GM21423 (cell line): ENCODE measurements around the gene OR10J1.
"Not testable (repeated sequence)": the region's sequence is repeated elsewhere in the genome, so short reads cannot be mapped to it uniquely, and the experiment has no call there.

Experiments
- ATAC-seq: cut with Tn5 transposase; IDR thresholded peaks from one replicate; pipeline ENCODE4 v1.9.1; 2021; ENCODE audit warnings: mild to moderate bottlenecking, moderate library complexity; ENCODE audit not compliant: unreplicated experiment

OR10J1 gene, protein sequence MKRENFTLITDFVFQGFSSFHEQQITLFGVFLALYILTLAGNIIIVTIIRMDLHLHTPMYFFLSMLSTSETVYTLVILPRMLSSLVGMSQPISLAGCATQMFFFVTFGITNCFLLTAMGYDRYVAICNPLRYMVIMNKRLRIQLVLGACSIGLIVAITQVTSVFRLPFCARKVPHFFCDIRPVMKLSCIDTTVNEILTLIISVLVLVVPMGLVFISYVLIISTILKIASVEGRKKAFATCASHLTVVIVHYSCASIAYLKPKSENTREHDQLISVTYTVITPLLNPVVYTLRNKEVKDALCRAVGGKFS

GRCh38 chr1:159439422-159439821 is at the start of gene OR10J1:
Gene OR10J1 (plus strand): TSS chr1:159439722. CDS start chr1:159439792, 70 bp downstream.
- ATAC-seq = no peak

GRCh38 chr1:159406821-159407220 is 32.7 kb upstream of the OR10J1 start:
- ATAC-seq = no peak

GRCh38 chr1:159408862-159409400 is 30.6 kb upstream of the OR10J1 start:
- no peak for ATAC-seq

DNA sequence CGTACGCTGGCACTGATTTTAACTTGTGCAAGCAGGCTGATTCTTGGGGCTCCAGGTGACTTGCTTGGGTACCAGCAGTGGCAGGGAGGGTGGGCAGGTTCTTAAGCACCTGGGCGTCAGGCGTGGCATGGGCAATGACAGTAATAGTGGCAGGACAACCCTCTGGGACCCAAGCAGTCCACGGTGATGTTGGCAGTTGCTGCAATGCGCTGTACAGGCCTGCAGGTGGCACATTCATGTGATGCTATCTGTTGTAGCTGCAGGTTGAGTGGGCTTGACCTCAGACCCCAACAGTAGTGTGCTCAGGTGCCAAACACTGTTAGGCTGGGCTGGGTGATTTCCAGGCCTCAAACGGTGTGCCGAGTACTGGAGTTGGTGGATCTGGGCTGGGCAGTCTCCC is 17.7 kb upstream of the OR10J1 start:
- ATAC-seq = no peak

DNA sequence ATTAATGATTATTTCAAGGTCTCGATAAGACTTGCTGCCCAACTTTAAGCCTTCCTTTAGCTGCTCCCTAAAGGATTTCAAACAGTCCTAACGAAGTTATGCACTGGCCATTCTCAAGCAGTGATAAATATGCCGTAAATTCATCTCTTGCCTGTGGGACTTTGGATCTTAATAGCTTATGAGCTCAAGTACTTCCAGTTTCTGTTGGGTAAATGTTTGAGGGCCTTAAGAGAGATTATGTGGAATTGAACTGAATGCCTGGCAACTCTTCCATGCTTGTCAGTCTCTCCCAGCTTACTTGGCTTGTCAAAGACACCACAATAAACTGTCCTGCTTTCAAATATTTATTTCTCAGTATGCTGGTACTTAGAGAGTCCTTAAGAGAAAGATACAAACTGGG is 11.0 kb upstream of the OR10J1 start:
- ATAC-seq = no peak

- ATAC-seq = no peak
Observed at GRCh38 chr1:159429074-159429861, 10.3 kb upstream of the OR10J1 start.

GRCh38 chr1:159430985-159431384 is 8.5 kb upstream of the OR10J1 start:
- ATAC-seq = no peak

GRCh38 chr1:159431904-159432303 is 7.6 kb upstream of the OR10J1 start, which contains the start of gene OR10J4:
Gene OR10J4 (plus strand): TSS chr1:159432204.
- ATAC-seq = no peak

DNA sequence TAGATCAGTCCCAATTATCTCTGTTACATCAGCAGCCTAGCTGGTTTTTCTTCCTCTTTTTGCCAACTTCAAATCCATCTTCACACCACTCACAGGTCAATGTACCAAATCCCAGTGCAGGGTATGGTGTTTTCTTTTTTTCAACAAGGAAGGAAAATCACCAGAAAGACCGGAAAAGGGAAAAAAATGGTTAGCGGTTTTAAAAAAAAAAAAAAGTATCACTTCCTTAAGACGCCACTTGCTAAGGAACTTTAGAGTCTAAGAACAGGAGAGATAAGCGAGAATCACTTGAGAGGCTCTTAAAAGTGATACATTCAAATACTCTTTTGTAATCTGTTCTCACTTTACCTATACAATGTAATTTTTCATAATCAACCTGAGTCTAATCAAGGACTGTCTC is 3.1 kb upstream of the OR10J1 start:
- no peak for ATAC-seq

GRCh38 chr1:159441360-159441759 is 1.8 kb downstream of the OR10J1 start:
- ATAC-seq = no peak

- ATAC-seq = no peak
Observed at GRCh38 chr1:159442428-159442827, 2.9 kb downstream of the OR10J1 start.

DNA sequence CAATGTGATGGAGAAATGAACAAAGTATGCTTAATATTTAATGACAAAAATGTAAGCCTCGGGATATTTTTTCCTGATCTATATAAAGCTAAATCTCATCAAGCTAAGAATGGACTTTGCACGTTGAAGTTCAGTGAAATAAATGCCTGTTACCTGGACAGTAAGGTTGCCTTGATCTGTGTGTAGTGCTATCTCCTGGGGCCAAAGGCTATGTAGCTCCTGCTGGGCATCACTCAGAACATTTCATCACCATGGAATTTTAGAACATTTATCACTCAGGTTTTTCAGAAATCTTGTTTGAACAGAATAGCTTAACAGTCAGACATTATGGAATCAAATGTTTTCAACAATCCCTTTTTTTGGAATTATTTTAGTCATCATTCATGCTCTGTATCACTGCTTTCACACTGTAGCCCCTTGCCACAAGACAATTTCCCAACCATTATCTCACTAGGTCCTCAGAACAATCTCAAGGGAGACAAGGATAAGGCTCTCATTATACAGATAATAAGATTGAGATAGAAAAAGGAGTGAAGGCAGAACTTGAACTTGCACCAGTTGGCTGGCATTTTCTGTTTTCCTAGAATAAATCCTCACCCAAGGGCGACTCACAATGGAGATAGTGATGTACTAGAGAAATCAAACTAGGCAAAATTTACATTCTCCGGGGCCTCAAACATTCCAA is 3.7 kb downstream of the OR10J1 start:
- no peak for ATAC-seq

DNA sequence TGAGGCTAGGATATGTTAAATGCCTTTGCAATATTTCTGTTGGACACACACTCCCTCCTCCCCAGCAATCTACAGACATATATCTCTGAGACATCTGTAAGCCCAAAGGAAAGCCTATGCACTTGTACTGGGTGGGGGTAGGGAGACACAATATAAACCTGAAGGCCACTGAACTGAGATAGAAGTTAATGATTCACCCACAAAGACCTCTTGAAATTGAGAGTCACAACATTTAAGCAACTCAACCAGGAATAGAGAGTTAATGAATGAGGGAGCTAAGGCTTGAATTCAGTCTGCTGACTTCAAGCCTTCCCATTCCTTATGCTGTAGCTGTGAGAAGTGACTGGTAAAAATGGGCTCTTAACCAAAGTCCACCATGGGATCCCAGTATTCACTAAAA is 5.0 kb downstream of the OR10J1 start:
- ATAC-seq = no peak

DNA sequence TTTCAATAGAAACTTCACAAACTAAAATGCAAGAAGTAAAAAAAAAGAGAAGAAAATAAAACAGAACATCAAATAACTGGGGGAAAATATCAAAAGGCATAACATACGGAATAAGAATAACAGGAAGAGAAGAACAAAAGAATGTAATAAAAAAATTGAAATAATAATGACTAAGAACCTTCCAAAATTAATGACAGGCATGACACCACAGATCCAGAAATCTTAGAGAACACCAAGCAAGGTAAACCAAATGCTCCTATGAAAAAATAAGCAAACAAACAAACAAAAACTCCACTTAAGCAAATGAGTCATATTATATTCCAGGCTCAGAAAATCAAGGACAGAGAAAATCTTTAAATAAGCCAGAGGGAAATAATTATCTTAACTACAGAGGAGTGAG is 8.7 kb downstream of the OR10J1 start:
- no peak for ATAC-seq

GRCh38 chr1:159449605-159450004 is 10.1 kb downstream of the OR10J1 start:
- not testable (repeated sequence) for ATAC-seq

DNA sequence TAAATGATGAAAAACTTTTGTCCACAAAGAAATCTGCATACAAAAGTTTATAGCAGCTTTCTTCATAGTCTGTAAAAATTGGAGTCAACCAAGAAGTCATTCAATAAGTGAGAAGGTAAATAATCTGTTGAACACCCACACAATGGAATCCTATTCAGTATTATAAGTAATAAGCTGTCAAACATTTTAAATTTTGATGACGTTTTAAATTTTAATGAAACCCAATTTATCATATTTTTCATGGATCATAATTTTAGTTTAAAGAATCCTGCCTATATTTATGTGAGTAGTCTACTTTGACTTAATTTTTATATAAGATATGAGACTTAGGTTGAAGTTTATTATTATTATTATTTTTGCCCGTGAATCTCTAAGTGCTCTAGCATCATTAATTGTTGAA is 20.0 kb downstream of the OR10J1 start:
- ATAC-seq = no peak

DNA sequence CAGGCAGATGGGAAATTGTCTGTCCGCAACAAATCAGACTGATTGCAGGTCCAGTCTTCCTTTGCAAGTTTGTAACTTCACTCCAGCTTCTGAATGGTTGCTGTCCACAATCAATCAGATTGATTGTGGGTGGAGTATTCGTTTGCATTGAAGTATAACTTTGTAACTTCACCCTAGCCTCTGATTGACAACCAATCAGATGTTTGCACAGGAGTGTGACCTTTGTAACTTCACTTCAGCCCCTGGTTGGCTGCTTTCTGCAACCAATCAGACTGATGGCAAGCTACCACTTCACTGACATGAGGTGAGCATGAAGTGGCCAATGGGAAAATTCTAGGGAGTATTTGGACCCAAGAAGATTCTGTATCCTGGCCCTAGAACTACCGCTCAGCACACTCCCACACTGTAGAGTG is 25.7 kb downstream of the OR10J1 start:
- ATAC-seq = no peak

DNA sequence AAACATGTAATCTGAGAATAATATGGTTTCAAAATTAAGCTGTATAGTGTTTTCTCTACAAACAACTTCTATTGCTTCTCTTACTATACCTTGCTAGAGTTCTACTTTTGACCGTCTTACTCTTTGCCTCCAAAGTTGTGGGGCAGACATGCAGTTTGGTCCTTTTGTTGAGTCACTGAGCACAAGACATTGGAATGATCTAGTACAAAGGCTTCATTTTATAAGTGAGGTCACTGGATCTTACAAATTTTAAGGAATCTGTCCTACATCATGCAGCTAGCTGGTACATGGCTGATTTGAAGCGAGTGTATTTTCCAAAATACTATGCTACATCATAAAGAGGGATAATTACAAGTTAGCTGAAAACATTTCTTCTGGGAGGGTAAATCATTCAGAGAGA is 28.8 kb downstream of the OR10J1 start:
- no peak for ATAC-seq

DNA sequence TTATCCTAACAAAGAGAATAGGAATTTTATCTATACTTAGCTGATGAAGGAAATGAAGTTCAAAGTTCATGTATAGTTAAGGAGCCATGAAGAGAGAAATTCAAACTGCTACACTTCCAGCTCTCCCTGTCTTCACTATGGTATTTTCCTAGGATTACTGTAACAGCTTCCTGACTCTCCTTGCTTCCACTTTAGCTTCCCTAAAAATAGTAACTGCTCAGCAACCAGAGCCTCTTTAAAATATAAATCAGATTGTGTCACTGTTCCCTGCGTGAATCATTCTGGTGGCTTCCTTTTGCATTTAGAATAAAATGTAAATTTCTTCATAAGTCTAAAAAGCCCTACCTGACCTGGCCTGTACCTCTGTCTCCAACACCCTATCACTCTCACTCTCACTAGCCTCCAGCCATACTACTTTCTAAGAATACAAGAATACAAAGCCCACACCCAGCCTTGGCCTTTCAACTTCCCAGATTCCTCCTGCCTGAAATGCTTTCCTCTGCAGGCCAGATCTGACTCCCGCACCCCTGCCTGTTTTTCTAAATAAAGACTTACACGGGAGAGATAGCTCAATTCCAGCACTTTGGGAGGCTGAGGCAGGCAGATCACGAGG is 30.5 kb downstream of the OR10J1 start:
- ATAC-seq = no peak

DNA sequence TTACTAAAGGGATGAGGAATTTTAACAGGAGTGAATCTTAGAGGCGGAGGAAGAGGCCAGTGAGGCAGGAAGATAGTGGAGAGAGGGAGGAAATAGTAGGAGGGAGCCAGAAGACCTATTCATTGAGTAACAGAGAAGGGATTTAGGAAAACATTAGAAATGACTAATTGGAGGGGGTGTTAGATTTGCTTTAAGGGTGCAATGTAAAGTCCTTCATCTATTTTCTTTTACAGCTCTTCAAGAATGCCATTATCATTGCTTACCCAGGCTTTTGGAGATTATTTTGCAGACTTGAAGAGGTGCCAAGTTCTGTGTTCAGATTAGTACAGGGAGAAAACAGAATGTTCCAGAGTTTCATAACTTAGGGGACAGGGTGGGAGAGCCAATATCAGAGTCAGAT is 33.8 kb downstream of the OR10J1 start:
- no peak for ATAC-seq

DNA sequence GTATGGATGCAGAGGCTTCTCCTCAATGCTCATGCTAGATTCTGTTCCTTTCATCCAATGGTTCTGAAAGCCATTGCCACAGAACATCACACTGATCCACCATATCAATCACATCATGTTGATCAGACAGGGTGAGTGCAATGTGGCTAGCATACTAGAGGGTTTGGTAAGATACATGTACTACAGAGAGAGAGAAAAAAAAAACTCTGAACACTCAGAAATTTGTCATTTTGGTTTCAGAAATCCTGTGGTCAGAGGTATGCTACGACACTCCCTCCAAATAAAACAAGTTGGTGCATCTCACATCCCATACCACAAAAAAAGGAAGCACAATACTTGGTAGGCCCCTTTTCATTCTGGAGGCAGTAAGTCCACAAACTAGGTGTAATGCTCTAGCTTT is 35.4 kb downstream of the OR10J1 start:
- ATAC-seq = no peak
